Duodenal mucosa (tissue), 2 donors: Measurements from ENCODE around the gene PPP6R3.
"Not testable (repeated sequence)": the region's sequence is repeated elsewhere in the genome, so short reads cannot be mapped to it uniquely, and the experiment has no call there.

Experiments
- H3K27ac ChIP-seq: one replicate; pipeline ENCODE4 v1.7.0; 2013; ENCODE audit warnings: low read depth, low read length
- H3K27me3 ChIP-seq, 2 donors: one replicate each; pipeline ENCODE4 v1.7.0; 2013; ENCODE audit warnings: low read length in 2 of 2, control low read depth in 1 of 2; ENCODE audit not compliant: insufficient read depth in 2 of 2, control insufficient read depth in 1 of 2
- H3K36me3 ChIP-seq, 2 donors: one replicate each; pipeline ENCODE4 v1.7.0; 2013; ENCODE audit warnings: low read length in 2 of 2, control low read depth in 1 of 2; ENCODE audit not compliant: insufficient read depth in 2 of 2, control insufficient read depth in 1 of 2
- H3K4me1 ChIP-seq, 2 donors: one replicate each; pipeline ENCODE4 v1.7.0; 2013; ENCODE audit warnings: low read length in 2 of 2, control low read depth in 1 of 2; ENCODE audit not compliant: insufficient read depth in 2 of 2, control insufficient read depth in 1 of 2
- H3K4me3 ChIP-seq, 2 donors: one replicate each; pipeline ENCODE4 v1.7.0; 2013; ENCODE audit warnings: low read length in 2 of 2, low read depth in 1 of 2
- H3K9ac ChIP-seq, 2 donors: one replicate each; pipeline ENCODE4 v1.7.0; 2013; ENCODE audit warnings: low read length in 2 of 2, low read depth in 1 of 2
- H3K9me3 ChIP-seq, 2 donors: one replicate each; pipeline ENCODE4 v1.7.0; 2013; ENCODE audit warnings: low read length in 2 of 2, control low read depth in 1 of 2; ENCODE audit not compliant: control insufficient read depth in 1 of 2

PPP6R3 gene

DNA sequence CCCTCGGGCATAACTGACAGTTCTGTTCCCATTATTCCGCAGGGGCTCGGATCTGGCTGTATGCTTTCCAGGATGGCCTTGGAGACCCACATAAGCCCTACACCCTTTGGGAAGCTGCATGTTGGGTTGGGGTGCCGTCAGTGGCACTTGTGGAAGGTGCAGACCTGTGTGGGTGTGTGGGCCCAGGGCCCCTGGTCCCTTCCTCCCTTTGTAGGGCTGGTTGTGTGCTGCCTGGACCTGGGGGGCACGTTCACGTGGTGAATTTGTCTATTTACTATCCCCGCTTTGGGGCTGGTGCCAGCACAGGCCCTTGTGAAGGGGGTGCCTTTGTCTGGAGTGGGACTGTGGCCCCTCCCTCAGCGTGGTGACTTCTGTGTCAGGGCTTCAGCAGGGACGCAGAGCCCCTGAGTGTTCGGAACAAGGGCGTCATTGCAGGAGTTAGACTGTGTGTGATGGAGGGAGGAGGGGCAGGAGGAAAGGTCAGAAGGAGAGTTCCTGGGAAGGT lies 15.0 kb upstream of the PPP6R3 start:
- H3K36me3 ChIP-seq = peaks cover 19 to 48% of the 10 kb centered on the region in 2 donors
- no peak overlapping the region for H3K4me3 ChIP-seq

DNA sequence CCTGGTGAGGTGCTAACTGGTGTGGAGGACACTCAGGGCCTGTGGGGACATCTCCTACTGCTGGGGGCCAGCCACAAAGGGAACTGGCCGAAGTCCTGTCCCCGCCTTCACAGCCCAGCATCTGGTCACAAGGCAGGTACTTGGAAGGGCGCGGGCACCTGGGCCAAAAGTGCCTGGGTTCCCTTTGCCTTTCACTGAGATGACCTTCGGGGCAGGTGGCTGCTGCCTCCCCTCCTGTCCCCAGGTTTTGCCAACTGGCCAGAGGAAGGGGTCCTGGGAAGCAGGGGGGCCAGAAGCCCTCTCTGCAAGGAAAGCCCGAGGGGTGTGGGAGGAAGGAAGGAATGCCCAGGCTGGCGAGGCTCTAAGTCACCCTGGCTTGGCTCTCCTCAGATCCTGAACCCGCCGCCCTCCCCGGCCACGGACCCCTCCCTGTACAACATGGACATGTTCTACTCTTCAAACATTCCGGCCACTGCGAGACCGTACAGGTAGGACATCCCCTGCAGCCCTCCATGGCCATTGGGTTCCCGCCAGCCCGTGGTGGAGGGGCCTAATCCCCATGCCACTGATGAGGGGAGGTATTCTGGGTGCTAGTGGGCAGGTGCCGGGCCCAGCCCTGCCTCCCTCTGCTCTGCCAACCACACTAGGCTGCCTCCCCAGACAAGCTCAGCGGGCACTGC lies 14.4 kb upstream of the PPP6R3 start:
- H3K36me3 ChIP-seq = peaks cover 19 to 44% of the 10 kb centered on the region in 2 donors
- H3K27ac ChIP-seq = no peak overlapping the region
- no peak overlapping the region for H3K9ac ChIP-seq

More for the DNA sequence above, 15.0 kb upstream of the PPP6R3 start:
- Histone ChIP-seq H3K9ac (no peak overlapping the region), H3K27ac (no peak overlapping the region), H3K9me3 (no peaks in the 10 kb centered on the region), H3K4me1 (peaks cover 0 to 4% of the 10 kb centered on the region in 2 donors), H3K27me3 (no peaks in the 10 kb centered on the region)

DNA sequence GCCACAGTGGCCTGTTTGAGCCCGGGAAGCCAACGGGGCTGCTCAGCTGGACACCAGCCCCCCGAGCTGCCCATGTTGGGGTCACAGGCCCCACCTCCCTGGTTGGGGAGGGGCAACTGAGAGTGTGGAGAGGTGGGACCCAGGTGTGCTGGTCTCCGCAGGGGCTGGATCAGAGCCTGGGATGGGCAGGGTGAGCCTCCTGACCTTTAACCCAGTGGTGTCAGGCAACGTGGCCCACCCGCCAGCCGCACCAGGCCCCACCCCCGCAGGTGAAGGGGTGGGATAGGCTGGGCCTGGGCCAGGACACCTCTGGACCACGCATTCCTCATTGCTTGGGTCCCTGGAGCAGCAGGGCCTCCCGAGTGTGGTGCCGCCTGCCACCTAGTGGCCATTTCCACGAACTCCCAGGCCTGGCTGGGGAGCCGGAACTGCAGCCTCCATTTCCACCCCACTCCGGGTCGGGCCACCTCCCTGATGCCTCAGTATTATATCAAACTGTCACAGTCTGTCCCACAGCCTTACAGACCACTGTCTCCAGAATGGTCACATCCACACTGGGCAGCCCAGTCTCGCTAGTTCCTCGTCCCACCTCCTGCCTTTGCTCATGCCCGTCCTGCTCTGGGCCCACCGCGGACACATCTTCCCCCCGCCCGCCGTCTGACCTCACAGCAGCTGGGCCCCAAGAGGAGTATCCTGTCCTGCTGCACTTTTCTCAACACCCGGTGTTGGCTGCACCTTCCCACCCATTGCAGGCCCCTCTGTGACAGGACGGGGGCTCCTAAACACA lies 13.3 kb upstream of the PPP6R3 start:
- Histone ChIP-seq H3K9me3 (no peaks in the 10 kb centered on the region), H3K4me3 (no peak overlapping the region), H3K9ac (no peak overlapping the region), H3K27ac (no peak overlapping the region), H3K4me1 (peaks cover 0 to 4% of the 10 kb centered on the region in 2 donors), H3K36me3 (peaks cover 14 to 44% of the 10 kb centered on the region in 2 donors), H3K27me3 (no peaks in the 10 kb centered on the region)

More for the DNA sequence above, 14.4 kb upstream of the PPP6R3 start:
- Histone ChIP-seq H3K4me1 (peaks cover 0 to 4% of the 10 kb centered on the region in 2 donors), H3K9me3 (no peaks in the 10 kb centered on the region), H3K27me3 (no peaks in the 10 kb centered on the region), H3K4me3 (no peak overlapping the region)

DNA sequence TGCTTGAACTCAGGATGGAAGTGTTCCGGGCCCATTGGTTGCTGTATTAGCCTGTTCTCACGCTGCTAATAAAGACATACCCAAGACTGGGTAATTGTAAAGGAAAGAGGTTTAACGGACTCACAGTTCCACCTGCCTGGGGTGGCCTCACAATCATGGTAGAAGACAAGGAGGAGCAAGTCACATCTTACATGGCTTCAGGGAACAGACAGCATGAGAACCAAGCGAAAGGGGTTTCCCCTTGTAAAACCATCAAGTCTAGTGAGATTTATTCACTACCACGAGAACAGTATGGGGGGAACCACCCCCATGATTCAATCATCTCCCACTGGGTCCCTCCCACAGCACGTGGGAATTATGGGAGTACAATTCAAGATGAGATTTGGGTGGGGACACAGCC lies 12.6 kb upstream of the PPP6R3 start:
- not testable (repeated sequence) for H3K4me1 ChIP-seq, H3K27me3 ChIP-seq, H3K27ac ChIP-seq, H3K4me3 ChIP-seq, H3K9me3 ChIP-seq, H3K9ac ChIP-seq
- peaks cover 14 to 37% of the 10 kb centered on the region in 2 donors for H3K36me3 ChIP-seq

DNA sequence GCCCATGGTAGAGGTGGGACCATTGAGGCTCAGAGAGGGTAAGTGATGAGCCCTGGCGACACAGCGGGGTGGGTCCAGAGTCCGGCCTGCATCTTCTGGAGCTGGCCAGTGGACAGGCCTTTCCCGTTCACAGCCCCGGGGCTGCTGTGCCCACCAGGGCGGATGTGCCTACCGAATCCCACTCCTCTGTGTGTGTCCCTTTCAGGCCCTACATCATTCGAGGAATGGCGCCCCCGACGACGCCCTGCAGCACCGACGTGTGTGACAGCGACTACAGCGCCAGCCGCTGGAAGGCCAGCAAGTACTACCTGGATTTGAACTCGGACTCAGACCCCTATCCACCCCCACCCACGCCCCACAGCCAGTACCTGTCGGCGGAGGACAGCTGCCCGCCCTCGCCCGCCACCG lies 11.9 kb upstream of the PPP6R3 start:
- H3K4me1 ChIP-seq = peaks cover 0 to 4% of the 10 kb centered on the region in 2 donors
- H3K9ac ChIP-seq = no peak overlapping the region
- no peak overlapping the region for H3K4me3 ChIP-seq
- no peaks in the 10 kb centered on the region for H3K27me3 ChIP-seq
- H3K9me3 ChIP-seq = no peaks in the 10 kb centered on the region
- no peak overlapping the region for H3K27ac ChIP-seq
- peaks cover 14 to 34% of the 10 kb centered on the region in 2 donors for H3K36me3 ChIP-seq

DNA sequence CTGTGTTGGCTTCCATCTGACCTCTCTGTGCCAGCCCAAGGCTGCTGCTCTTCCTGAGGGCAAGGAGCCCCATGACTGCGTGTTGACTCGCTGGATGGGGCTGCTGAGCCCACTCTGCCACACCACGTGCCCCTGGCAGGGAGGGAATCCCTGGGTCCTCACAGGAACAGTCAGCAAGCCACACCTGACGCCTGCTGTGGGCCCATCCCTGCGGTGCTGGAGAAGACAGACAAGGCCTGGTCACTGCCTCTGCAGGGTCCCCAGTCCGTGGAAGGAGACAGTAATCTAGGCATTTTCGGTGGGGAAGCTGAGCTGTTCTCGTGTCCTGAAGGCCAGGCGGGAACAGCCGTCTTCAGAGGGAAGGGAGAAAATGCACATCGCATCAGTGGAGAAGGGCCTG lies 10.6 kb upstream of the PPP6R3 start:
- Histone ChIP-seq H3K36me3 (peaks cover 14 to 30% of the 10 kb centered on the region in 2 donors), H3K27ac (no peak overlapping the region), H3K9me3 (no peaks in the 10 kb centered on the region), H3K4me3 (no peak overlapping the region), H3K9ac (no peak overlapping the region), H3K4me1 (peaks cover 4% of the 10 kb centered on the region in 2 donors), H3K27me3 (no peaks in the 10 kb centered on the region)

DNA sequence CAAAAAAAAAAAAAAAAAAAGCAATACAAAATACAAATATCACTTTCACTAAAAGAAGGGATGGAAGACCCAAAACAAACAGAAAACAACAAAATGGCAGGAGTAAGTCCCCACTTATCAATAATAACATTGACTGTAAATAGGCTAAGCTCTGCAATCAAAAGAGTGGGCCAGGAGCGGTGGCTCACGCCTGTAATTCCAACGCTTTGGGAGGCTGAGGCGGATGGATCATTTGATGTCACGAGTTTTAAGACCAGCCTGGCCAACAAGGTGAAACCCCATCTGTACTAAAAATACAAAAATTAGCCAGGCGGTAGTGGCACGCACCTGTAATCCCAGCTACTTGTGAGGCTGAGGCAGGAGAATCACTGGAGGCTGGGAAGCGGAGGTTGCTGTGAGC lies 9.8 kb upstream of the PPP6R3 start:
- no peaks in the 10 kb centered on the region for H3K27me3 ChIP-seq

DNA sequence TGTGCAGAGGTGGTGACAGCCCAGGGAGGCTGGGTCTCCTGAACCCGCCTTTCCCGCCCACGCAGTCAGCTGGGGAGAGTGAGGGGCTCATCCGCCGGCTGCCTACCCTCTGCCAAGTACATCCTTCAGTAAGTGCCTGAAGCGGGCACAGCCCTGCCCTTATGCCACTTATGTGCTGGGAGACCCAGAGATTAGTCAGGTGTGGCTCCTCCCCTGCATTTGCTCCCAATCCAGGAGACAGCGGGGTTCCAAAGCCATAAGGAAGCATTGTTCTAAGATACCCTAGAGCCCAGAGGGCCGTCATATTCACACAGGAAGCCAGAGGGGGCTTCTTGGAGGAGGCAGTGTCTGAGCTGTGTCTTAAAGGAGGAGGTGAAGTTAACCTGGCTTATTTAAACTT lies 5.8 kb upstream of the PPP6R3 start:
- Histone ChIP-seq H3K9me3 (no peaks in the 10 kb centered on the region), H3K9ac (no peak overlapping the region), H3K4me3 (no peak overlapping the region), H3K4me1 (peaks cover 13 to 22% of the 10 kb centered on the region in 2 donors), H3K27ac (no peak overlapping the region), H3K27me3 (no peaks in the 10 kb centered on the region), H3K36me3 (peaks cover 0 to 4% of the 10 kb centered on the region in 2 donors)

More for the DNA sequence above, 9.8 kb upstream of the PPP6R3 start:
- Histone ChIP-seq H3K36me3 (peaks cover 11 to 30% of the 10 kb centered on the region in 2 donors), H3K4me3 (no peak overlapping the region), H3K27ac (no peak overlapping the region), H3K4me1 (peaks cover 9% of the 10 kb centered on the region in 2 donors), H3K9me3 (no peaks in the 10 kb centered on the region), H3K9ac (no peak overlapping the region)

DNA sequence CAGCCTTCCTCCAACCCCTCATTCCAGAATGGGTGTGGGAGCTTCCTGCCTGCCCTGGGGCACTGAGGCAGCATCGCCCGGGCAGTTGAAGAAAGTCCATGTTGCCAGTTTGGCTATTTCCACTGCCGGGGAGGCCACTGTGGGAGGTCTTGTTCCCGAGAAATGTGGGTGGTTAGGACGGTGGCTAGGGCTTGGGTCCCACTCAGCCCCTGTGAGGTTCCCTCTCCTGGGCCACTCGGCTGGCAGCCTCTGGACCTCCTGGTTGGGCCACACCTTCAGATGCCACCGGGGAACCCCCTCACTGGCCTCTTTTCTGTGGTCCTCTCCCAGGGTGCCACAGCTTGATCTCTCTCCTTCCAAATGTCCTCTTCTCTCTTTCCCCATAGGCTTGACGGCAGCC lies 5.1 kb upstream of the PPP6R3 start:
- Histone ChIP-seq H3K4me3 (no peak overlapping the region), H3K4me1 (peaks cover 13 to 24% of the 10 kb centered on the region in 2 donors), H3K27ac (no peak overlapping the region), H3K36me3 (no peaks in the 10 kb centered on the region), H3K9me3 (no peaks in the 10 kb centered on the region), H3K27me3 (no peaks in the 10 kb centered on the region), H3K9ac (no peak overlapping the region)

DNA sequence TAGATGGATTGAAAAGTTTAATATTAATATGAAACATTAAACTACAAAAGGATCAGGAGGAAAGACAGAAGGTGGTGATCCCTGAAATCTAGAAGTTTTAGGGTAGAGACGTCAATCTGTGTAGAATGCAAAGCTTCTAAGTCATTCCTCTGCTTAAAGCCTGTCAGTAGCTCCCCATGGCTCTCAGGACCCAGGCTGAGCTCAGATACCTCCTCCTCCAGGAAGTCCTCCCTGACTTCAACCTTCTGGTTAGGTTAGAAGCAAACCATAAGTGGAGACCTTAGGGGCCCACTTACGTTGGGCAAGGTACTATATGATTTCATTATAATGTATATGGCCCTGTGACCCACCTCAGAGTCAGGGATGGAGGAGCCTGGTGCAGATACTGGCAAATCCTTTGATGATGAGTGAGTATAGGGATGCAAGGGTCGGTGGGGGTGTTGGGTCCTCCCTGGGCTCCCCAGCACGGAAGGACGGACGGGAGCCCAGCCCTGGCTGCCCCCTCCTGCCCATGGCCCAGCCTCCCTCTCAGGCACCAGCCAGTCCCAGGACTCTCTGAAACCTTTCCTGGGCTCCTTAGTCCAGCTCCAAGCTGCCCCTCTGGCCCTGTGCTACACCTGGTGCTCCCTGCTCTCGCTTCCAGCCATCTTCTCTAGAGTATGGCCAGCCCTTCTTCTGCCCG lies 3.2 kb upstream of the PPP6R3 start:
- Histone ChIP-seq H3K9me3 (no peaks in the 10 kb centered on the region), H3K9ac (no peak overlapping the region), H3K4me3 (no peak overlapping the region), H3K27me3 (no peaks in the 10 kb centered on the region), H3K27ac (no peak overlapping the region), H3K4me1 (peaks cover 18 to 33% of the 10 kb centered on the region in 2 donors), H3K36me3 (no peaks in the 10 kb centered on the region)
